Uterus (tissue), 4 donors: ENCODE data around the gene HSPB8. TPM values are rescaled to one million over a fixed set of nuclear protein-coding genes. Genes with fewer than 3 reads are reported as not detected.

Experiments used
- DNase-seq, 2 donors: peaks; one replicate each; pipeline ENCODE4 v3.0.0-alpha.2; 2019 to 2020
- H3K27ac ChIP-seq, 2 donors: fragments of 200-600 bp; sonication (generic); 1 replicate in 1 of 2; 2 replicates in 1 of 2; pipeline ENCODE4 v1.5.1; 2016 to 2018
- H3K27me3 ChIP-seq, 2 donors: fragments of 200-600 bp; sonication (generic); one replicate each; pipeline ENCODE4 v1.5.1; 2018 to 2019; ENCODE audit warnings: control low read depth in 1 of 2
- H3K36me3 ChIP-seq, 2 donors: fragments of 200-600 bp; sonication (generic); one replicate each; pipeline ENCODE4 v1.5.1; 2019; ENCODE audit warnings: control low read depth in 1 of 2
- H3K4me1 ChIP-seq, 2 donors: fragments of 200-600 bp; sonication (generic); one replicate each; pipeline ENCODE4 v1.5.1; 2018 to 2019; ENCODE audit warnings: control low read depth in 1 of 2
- H3K4me3 ChIP-seq, 2 donors: fragments of 200-600 bp; sonication (generic); 1 replicate in 1 of 2; 2 replicates in 1 of 2; pipeline ENCODE4 v1.5.1; 2018 to 2019; ENCODE audit warnings: mild to moderate bottlenecking in 1 of 2
- H3K9me3 ChIP-seq, 2 donors: fragments of 200-600 bp; sonication (generic); one replicate each; pipeline ENCODE4 v1.5.1; 2019; ENCODE audit warnings: control low read depth in 1 of 2
- POLR2A ChIP-seq, 2 donors: fragments of 450-650 bp; IDR thresholded peaks; one replicate each; pipeline ENCODE4 v1.6.1; 2016; ENCODE audit warnings: antibody characterized with exemption in 2 of 2, mild to moderate bottlenecking in 1 of 2, moderate library complexity in 1 of 2
- intact Hi-C: fragments of 100-400 bp; cut with DNase I; formaldehyde crosslinking; loops from one replicate; pipeline ENCODE4 v1.15.1; 2023; ENCODE audit warnings: low total_unique reads
- total RNA-seq, 4 donors: library from RNA; depleted of rRNA in 3 of 4; stranded (reverse); fragments of >200 nt in 3 of 4; gene quantifications; one replicate each; pipeline versions ENCODE4 v1.1.0 to v1.2.4, GENCODE V29; 2014 to 2023
- TF ChIP-seq, protein P1 (sequence below), 4 experiments: fragments of 200-600 bp in 2 of 4; fragments of 450-650 bp in 2 of 4; sonication (generic) in 2 of 4; IDR thresholded peaks; one replicate each; pipeline ENCODE4 v1.5.1; 2016 to 2019; ENCODE audit warnings: antibody characterized with exemption in 4 of 4, mild to moderate bottlenecking in 2 of 4, moderate library complexity in 1 of 4
- donor health status: DM: yes; HTN: yes; CAD: no.

HSPB8 gene
- total RNA-seq, 4 donors from 2014 or later = 10.6 to 49.7 (median 38.3) TPM

GRCh38 chr12:119230807-119231206, 52.1 kb downstream of the HSPB8 start:
- Histone ChIP-seq H3K4me3 (no peak overlapping the region), H3K36me3 (no peaks in the 10 kb centered on the region), H3K9me3 (no peaks in the 10 kb centered on the region), H3K4me1 (no peaks in the 10 kb centered on the region), H3K27ac (no peak overlapping the region), H3K27me3 (no peaks in the 10 kb centered on the region)
- intact Hi-C loops = no loop called here
- TF ChIP-seq, protein P1, sequence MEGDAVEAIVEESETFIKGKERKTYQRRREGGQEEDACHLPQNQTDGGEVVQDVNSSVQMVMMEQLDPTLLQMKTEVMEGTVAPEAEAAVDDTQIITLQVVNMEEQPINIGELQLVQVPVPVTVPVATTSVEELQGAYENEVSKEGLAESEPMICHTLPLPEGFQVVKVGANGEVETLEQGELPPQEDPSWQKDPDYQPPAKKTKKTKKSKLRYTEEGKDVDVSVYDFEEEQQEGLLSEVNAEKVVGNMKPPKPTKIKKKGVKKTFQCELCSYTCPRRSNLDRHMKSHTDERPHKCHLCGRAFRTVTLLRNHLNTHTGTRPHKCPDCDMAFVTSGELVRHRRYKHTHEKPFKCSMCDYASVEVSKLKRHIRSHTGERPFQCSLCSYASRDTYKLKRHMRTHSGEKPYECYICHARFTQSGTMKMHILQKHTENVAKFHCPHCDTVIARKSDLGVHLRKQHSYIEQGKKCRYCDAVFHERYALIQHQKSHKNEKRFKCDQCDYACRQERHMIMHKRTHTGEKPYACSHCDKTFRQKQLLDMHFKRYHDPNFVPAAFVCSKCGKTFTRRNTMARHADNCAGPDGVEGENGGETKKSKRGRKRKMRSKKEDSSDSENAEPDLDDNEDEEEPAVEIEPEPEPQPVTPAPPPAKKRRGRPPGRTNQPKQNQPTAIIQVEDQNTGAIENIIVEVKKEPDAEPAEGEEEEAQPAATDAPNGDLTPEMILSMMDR (IDR thresholded peaks at IDR 0.05) = no peak
- TF ChIP-seq POLR2A (IDR thresholded peaks at IDR 0.05) = no peak
- DNase-seq = no peak

DNA sequence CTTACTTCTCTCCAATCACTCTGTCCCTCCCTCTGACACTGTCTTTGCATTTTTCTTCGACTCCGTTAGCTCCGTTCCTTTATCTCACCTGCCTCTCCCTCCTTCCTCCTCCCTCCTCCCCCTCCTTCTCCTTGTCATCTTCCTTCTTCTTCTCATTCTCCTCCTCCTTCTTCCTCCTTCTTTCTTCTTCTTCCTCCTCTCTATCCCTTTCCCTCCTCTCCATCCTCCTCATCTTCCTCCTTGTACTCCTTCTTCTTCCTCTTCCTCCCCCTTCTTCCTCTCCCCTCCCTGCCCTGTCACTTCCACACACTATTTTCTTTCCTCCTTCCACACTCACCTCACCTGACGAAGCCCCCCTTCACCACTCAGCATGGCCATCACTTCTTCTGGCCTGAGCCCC, 53.0 kb downstream of the HSPB8 start:
- Histone ChIP-seq H3K4me3 (no peak overlapping the region), H3K27me3 (no peaks in the 10 kb centered on the region), H3K4me1 (no peaks in the 10 kb centered on the region), H3K9me3 (no peaks in the 10 kb centered on the region), H3K27ac (no peak overlapping the region), H3K36me3 (no peaks in the 10 kb centered on the region)
- intact Hi-C loops = no loop called here
- no peak for TF ChIP-seq POLR2A (IDR thresholded peaks at IDR 0.05)
- TF ChIP-seq, protein P1 (IDR thresholded peaks at IDR 0.05) = no peak
- no peak for DNase-seq

GRCh38 chr12:119235197-119235751, 56.5 kb downstream of the HSPB8 start:
- Histone ChIP-seq H3K4me1 (no peaks in the 10 kb centered on the region), H3K27ac (no peak overlapping the region), H3K27me3 (no peaks in the 10 kb centered on the region), H3K4me3 (no peak overlapping the region), H3K9me3 (no peaks in the 10 kb centered on the region), H3K36me3 (no peaks in the 10 kb centered on the region)
- TF ChIP-seq, protein P1 (IDR thresholded peaks at IDR 0.05) = peak in 2 of 4 experiments; percentile 7 to 10
- TF ChIP-seq POLR2A (IDR thresholded peaks at IDR 0.05) = no peak
- DNase-seq = no peak
- intact Hi-C loops = no loop called here

DNA sequence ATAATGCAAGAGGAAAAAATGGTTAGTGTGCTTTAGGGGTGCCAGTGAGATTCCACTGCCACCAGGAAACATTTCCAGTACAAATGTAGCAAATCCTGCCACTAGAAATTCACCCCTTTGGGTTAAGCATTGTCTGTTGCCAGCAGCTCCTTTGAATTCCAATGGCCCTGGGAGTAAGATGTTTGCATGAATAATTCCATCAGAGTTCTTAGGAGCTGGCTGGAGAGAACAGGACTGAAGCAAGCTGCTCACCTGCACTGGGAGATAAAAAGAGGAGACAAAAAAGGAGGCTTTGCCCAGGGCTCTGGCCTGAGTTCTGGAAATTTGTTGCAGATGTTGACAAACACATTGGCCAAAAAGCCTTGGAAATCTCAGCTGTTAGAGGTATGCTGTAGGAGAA, 57.6 kb downstream of the HSPB8 start:
- H3K9me3 ChIP-seq = no peaks in the 10 kb centered on the region
- intact Hi-C loops = no loop called here
- no peak overlapping the region for H3K27ac ChIP-seq
- no peaks in the 10 kb centered on the region for H3K4me1 ChIP-seq
- DNase-seq = no peak
- H3K27me3 ChIP-seq = no peaks in the 10 kb centered on the region
- no peak for TF ChIP-seq POLR2A (IDR thresholded peaks at IDR 0.05)
- TF ChIP-seq, protein P1 (IDR thresholded peaks at IDR 0.05) = no peak
- H3K4me3 ChIP-seq = no peak overlapping the region
- H3K36me3 ChIP-seq = no peaks in the 10 kb centered on the region

DNA sequence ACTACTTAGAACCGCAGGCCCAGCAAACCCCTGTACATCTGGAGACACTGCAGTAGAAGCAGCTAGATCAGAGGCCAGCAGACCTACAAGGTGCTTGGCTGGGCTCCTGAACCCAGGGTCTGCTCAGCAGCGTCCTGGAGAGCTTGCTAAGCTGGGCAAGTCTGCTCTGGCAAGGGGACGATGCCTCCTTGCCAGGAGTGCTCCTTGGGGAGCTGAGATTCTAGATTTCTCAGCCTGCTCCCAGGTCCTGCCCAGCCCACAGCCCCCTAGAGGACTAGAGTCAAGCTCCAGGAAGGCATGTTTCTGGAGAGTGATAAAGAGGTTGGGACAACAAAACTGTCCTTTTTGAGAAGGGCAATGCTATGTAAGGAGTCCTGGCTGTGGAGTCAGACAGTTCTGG, 60.3 kb downstream of the HSPB8 start:
- Histone ChIP-seq H3K27me3 (no peaks in the 10 kb centered on the region), H3K36me3 (no peaks in the 10 kb centered on the region), H3K4me3 (no peak overlapping the region), H3K4me1 (no peaks in the 10 kb centered on the region), H3K9me3 (no peaks in the 10 kb centered on the region), H3K27ac (no peak overlapping the region)
- intact Hi-C loops = no loop called here
- TF ChIP-seq, protein P1 (IDR thresholded peaks at IDR 0.05) = no peak
- no peak for TF ChIP-seq POLR2A (IDR thresholded peaks at IDR 0.05)
- DNase-seq = no peak
